Esophagus squamous epithelium (tissue), 4 donors: ENCODE data around the gene PHF19.

Experiments
- CTCF ChIP-seq, 6 experiments: fragments of 450-650 bp in 4 of 6; fragments of 200-600 bp in 2 of 6; sonication (generic) in 2 of 6; IDR thresholded peaks; one replicate each; pipeline ENCODE4 v1.5.1; 2016 to 2019; ENCODE audit warnings: antibody characterized with exemption in 6 of 6, mild to moderate bottlenecking in 4 of 6, moderate library complexity in 4 of 6
- POLR2A ChIP-seq, 4 donors: fragments of 450-650 bp; IDR thresholded peaks; one replicate each; pipeline ENCODE4 v1.6.1; 2017; ENCODE audit warnings: antibody characterized with exemption in 4 of 4, mild to moderate bottlenecking in 4 of 4, moderate library complexity in 3 of 4

DNA sequence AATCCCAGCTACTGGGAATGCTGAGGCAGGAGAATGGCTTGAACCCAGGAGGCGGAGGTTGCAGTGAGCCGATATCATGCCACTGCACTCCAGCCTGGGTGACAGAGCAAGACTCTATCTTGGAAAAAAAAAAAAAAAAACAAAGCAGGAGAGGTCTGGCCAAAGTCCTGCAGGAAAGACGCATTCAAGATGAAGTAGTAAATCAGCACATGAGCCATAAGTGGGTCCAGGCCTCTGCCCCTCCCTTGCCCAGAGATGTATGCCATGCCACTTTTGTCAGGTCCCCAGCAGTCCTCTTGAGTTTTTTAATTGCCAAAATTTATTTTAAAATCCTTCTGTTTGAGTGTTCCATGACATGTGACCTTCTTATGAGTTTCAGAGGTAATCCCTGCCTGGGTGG, 8.5 kb upstream of the PHF19 start:
- TF ChIP-seq CTCF (IDR thresholded peaks at IDR 0.05), result no peak
- TF ChIP-seq POLR2A (IDR thresholded peaks at IDR 0.05), result no peak
